Measurements from ENCODE around the gene CHAF1B. TPM values are rescaled to one million over a fixed set of nuclear protein-coding genes. Genes with fewer than 3 reads are reported as not detected.

CHAF1B gene
- total RNA-seq, 1 donor from 2014 or later: 4.9 TPM

- H3K4me3 Mint-ChIP-seq (ENCODE audit: unreplicated experiment): no peak overlapping the region
- no peak for TF ChIP-seq CTCF (IDR thresholded peaks at IDR 0.05)
- DNase-seq (ENCODE audit: extremely low spot score, unreplicated experiment): no peak
- H3K27me3 Mint-ChIP-seq (ENCODE audit: unreplicated experiment): no peaks in the 10 kb centered on the region
- H3K9me3 Mint-ChIP-seq (ENCODE audit: unreplicated experiment): no peaks in the 10 kb centered on the region
- H3K27ac Mint-ChIP-seq (ENCODE audit: unreplicated experiment): no peak overlapping the region
- H3K36me3 Mint-ChIP-seq (ENCODE audit: unreplicated experiment): no peaks in the 10 kb centered on the region
- H3K4me1 Mint-ChIP-seq (ENCODE audit: unreplicated experiment): peaks cover 22% of the 10 kb centered on the region
Observed at GRCh38 chr21:36431252-36431651, 46.1 kb downstream of the CHAF1B start.

- Mint-ChIP-seq H3K4me3 (ENCODE audit: unreplicated experiment) (no peak overlapping the region), H3K4me1 (ENCODE audit: unreplicated experiment) (peaks cover 22% of the 10 kb centered on the region), H3K27me3 (ENCODE audit: unreplicated experiment) (no peaks in the 10 kb centered on the region), H3K27ac (ENCODE audit: unreplicated experiment) (no peak overlapping the region), H3K9me3 (ENCODE audit: unreplicated experiment) (no peaks in the 10 kb centered on the region), H3K36me3 (ENCODE audit: unreplicated experiment) (no peaks in the 10 kb centered on the region)
- DNase-seq (ENCODE audit: extremely low spot score, unreplicated experiment): no peak
- TF ChIP-seq CTCF (IDR thresholded peaks at IDR 0.05): no peak
Observed at GRCh38 chr21:36433059-36433709, 48.0 kb downstream of the CHAF1B start.

GRCh38 chr21:36434144-36434543 lies 49.0 kb downstream of the CHAF1B start:
- Mint-ChIP-seq H3K27me3 (ENCODE audit: unreplicated experiment) (no peaks in the 10 kb centered on the region), H3K4me3 (ENCODE audit: unreplicated experiment) (no peak overlapping the region), H3K9me3 (ENCODE audit: unreplicated experiment) (no peaks in the 10 kb centered on the region), H3K4me1 (ENCODE audit: unreplicated experiment) (peaks cover 17% of the 10 kb centered on the region), H3K27ac (ENCODE audit: unreplicated experiment) (no peak overlapping the region), H3K36me3 (ENCODE audit: unreplicated experiment) (no peaks in the 10 kb centered on the region)
- TF ChIP-seq CTCF (IDR thresholded peaks at IDR 0.05): no peak
- no peak for DNase-seq (ENCODE audit: extremely low spot score, unreplicated experiment)

GRCh38 chr21:36436829-36437744 lies 51.9 kb downstream of the CHAF1B start:
- Mint-ChIP-seq H3K36me3 (ENCODE audit: unreplicated experiment) (no peaks in the 10 kb centered on the region), H3K9me3 (ENCODE audit: unreplicated experiment) (no peaks in the 10 kb centered on the region), H3K27ac (ENCODE audit: unreplicated experiment) (no peak overlapping the region), H3K4me3 (ENCODE audit: unreplicated experiment) (no peak overlapping the region), H3K4me1 (ENCODE audit: unreplicated experiment) (no peaks in the 10 kb centered on the region), H3K27me3 (ENCODE audit: unreplicated experiment) (no peaks in the 10 kb centered on the region)
- no peak for DNase-seq (ENCODE audit: extremely low spot score, unreplicated experiment)
- TF ChIP-seq CTCF (IDR thresholded peaks at IDR 0.05): no peak

- Mint-ChIP-seq H3K4me3 (ENCODE audit: unreplicated experiment) (no peak overlapping the region), H3K27ac (ENCODE audit: unreplicated experiment) (no peak overlapping the region), H3K4me1 (ENCODE audit: unreplicated experiment) (no peaks in the 10 kb centered on the region), H3K27me3 (ENCODE audit: unreplicated experiment) (no peaks in the 10 kb centered on the region), H3K36me3 (ENCODE audit: unreplicated experiment) (no peaks in the 10 kb centered on the region), H3K9me3 (ENCODE audit: unreplicated experiment) (no peaks in the 10 kb centered on the region)
- no peak for TF ChIP-seq CTCF (IDR thresholded peaks at IDR 0.05)
- no peak for DNase-seq (ENCODE audit: extremely low spot score, unreplicated experiment)
Observed at GRCh38 chr21:36437745-36438128, 52.5 kb downstream of the CHAF1B start.

All from osteocyte (in vitro differentiated cells).